DND-41 (cell line): ENCODE data around the gene SLC35A4.

ENCODE experiments used
- CTCF ChIP-seq: IDR thresholded peaks from 2 replicates; pipeline ENCODE4 v1.5.1; 2012; ENCODE audit warnings: borderline replicate concordance, low read length, moderate library complexity, mild to moderate bottlenecking; ENCODE audit not compliant: poor library complexity, severe bottlenecking; ENCODE audit errors: extremely low read depth
- EZH2 ChIP-seq: IDR thresholded peaks from 3 replicates; pipeline ENCODE4 v1.6.1; 2012; ENCODE audit warnings: borderline replicate concordance, low read depth, mild to moderate bottlenecking, moderate library complexity, low read length, inconsistent platforms; ENCODE audit not compliant: severe bottlenecking

GRCh38 chr5:140608722-140609121 is 44.1 kb downstream of the SLC35A4 start:
- TF ChIP-seq CTCF (no peak), EZH2 (no peak)
